ENCODE data around the gene NXN.
"Not testable (repeated sequence)": the region's sequence is repeated elsewhere in the genome, so short reads cannot be mapped to it uniquely, and the experiment has no call there.

The NXN gene

DNA sequence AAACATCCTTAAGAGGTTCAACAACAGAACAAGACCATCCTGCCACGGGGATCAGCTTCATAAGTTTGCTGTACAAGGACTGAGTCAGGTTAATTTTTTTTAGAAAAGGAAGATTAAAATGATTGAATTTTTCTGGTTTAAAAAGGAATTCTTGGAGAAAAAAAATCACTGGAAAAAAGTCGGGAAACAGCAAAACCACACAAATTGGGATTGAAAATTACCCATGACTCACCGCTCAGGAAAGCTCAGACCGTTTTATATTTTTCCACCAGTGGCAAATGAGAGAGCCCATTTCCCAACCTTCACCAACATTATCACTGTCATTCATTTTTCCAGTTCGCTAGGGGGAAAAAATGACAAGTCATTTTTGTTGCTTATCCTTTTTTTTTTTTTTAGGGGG, 150.8 kb downstream of the NXN start:
- DNase-seq (ENCODE audit: low read depth): no peak

DNA sequence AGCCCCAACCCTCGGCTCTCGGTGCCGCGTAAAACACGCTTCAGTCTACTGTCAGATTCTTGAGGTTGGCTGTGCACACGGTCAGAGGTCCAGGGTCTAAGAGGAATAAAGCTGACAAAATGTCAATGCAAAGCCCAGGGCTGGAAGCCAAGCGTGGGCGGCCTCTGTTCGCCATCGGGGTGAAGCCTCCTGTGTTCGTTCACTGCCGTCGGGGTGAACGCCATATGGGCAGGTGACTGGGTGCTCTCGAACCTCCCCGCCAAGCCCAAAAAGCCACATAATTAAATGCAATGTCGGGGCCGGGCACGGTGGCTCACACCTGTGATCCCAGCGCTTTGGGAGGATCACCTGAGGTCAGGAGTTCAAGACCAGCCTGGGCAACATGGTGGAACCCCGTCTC, 152.8 kb downstream of the NXN start:
- no peak for DNase-seq (ENCODE audit: low read depth)

- DNase-seq (ENCODE audit: low read depth): no peak
Measured at GRCh38 chr17:825216-825615, 154.4 kb downstream of the NXN start.

GRCh38 chr17:824378-824777, 155.2 kb downstream of the NXN start:
- DNase-seq (ENCODE audit: low read depth): no peak

GRCh38 chr17:823501-823902, 156.1 kb downstream of the NXN start:
- no peak for DNase-seq (ENCODE audit: low read depth)

- no peak for DNase-seq (ENCODE audit: low read depth)
Measured at GRCh38 chr17:819251-819650, 160.3 kb downstream of the NXN start.

DNA sequence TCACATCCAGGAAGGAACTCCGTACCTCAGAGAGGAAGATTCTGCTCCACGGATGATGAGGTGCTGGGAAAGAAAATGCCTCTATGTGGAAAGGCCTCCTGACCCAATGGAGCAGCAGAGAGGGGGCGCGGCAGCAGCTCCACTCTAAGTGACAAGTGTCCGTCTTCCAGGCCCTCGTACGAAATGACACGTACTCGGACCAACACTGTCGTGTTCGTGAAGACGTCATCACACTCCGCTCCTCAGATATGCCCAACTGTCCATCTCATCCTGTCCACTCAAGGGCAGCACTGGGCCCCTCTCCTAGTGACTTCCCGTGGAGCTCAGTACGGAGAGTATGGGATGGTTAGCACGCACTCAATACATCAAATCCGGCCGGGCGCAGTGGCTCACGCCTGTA, 165.2 kb downstream of the NXN start:
- DNase-seq (ENCODE audit: low read depth): no peak

DNA sequence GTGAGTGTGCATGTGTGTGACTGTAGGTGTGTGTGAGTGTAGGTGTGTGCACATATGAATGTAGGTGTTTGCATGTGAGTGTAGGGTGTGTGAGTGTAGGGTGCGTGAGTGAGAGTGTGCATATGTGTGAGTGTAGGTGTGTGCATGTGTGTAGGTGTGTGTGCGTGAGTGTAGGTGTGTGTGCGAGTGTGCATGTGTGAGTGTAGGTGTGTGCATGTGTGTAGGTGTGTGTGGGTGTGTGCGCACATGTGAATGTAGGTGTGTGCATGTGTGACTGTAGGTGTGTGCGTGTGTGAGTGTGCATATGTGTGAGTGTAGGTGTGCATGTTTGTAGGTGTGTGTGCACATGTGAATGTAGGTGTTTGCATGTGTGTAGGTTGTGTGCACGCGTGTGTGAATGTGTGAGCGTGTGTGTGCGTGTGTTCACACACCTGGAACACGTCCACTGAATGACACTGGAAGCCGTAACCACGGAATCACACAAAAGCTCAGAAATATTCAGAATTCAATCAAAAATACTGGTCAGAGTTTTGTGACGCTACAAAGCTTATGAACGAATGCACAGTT, 166.9 kb downstream of the NXN start:
- DNase-seq (ENCODE audit: low read depth): no peak

GRCh38 chr17:811051-811784, 168.4 kb downstream of the NXN start:
- no peak for DNase-seq (ENCODE audit: low read depth)

DNA sequence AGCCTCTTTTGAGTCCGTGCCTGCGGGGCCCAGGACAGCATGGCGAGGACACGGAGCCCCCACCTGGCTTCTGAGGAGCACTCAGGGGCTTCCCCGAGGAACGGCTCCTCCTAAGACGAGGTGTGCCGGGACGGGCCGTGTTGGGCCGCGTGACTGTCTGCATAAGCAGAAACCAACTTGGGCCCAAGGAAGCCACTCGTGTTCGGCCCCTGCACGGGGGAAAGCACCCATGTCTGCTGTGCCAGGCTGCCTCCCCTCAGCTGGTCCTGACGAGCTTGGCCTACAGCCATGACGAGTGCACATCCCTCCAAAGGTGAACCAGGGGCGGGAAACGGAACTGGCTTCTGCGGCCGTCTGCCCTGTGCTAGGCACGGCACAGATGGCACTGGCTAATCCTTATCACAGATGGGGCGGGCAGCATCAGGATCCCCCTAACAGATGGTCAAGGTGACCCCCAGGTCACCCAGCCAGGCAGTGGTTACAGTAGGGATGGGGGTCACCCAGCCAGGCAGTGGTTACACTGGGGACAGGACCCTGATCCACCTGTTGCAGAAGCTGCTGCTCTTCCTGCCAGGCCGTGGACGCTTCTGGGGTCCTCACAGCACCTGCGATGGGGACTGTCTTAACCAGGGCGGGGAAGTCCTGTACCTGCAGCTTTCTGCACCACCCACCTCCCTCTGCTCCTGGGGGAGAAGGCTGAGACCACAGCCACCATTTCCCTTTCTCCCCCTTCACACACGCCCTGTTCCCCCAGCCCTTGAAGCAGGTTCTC, 171.9 kb downstream of the NXN start:
- DNase-seq (ENCODE audit: low read depth): no peak

DNA sequence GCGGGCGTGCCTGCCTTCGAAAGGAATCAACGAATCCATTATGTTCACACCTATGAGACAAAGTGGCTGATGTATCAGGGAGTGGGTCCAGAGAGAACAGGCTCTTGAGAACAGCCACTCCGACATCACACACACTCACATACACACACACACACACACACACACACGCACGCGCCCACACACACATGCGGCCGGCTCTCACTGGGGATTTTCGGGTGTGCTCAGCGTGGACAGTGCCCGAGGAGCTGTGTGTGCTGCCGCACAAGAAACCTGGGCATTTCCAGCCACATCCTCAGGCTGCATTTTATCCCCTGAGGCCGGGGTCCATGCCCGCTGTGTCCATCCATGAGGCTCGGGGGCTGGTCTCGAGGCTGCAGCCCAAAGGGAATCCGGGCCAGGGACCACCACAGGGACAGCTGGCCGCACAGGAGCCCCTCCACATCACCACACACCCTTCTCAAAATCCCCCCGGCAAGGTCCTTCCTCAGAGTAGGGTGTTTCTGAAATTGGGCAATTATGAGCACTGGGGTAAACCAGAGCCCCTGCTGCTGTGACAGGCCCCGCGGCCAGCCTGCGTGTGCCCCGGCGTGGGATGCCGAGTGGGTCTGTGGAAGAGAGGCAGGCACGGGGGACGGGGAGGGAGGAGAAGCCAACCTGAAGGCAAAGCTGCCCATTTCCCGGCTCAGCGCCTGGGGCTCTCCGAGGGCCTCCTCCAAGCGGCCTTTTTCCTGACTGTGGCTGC, 172.6 kb downstream of the NXN start:
- DNase-seq (ENCODE audit: low read depth): no peak

- DNase-seq (ENCODE audit: low read depth): no peak
Measured at GRCh38 chr17:806346-806745, 173.2 kb downstream of the NXN start.

- DNase-seq (ENCODE audit: low read depth): not testable (repeated sequence)
Measured at GRCh38 chr17:805886-806285, 173.7 kb downstream of the NXN start.

DNA sequence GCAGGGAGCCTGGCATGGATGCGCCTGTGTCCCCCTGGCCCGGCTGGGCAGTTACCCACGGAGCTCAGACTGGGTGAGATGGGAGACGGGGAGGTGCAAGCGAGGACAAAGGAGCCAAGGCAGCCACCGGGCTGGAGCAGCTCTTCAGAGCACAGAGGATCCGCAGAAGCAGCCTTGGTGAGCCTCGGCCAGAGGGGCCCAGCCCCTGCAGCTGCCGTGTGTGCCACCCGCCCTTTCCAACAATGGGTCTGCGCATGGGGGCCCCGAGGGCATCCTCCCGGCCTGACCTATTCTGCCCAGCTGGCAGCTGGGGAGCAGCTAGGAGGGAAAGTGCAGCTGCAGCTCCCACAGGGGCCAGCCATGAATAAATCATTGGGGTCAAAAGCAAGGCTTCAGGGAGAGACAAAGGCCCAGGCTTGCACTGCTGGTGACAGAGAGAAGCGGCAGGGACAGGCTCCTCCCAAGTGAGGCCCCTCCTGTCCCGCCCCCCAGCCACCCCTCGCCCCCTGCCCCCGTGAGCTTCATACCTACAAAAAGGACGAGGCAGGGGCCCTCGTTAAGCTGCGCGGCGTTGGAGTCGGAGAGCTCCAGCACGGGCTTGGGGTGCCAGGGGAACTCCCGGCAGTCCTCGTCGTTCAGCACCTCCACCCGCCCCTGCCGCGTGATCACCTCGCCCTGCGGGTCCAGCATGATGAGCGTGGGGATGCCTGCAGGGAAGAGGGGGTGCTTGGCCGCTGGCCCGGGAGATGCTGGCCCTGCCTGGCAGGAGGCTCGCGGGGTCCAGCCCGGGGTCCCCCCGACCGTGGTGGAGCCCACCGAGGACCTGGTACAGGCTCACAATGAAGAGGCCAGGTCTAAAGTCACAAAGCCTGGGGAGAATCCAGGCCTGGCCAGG, 174.8 kb downstream of the NXN start:
- DNase-seq (ENCODE audit: low read depth): no peak

- no peak for DNase-seq (ENCODE audit: low read depth)
Measured at GRCh38 chr17:802901-803881, 176.4 kb downstream of the NXN start.

- no peak for DNase-seq (ENCODE audit: low read depth)
Measured at GRCh38 chr17:802481-802880, 177.1 kb downstream of the NXN start.

GRCh38 chr17:801660-802059, 177.9 kb downstream of the NXN start:
- DNase-seq (ENCODE audit: low read depth): no peak

GRCh38 chr17:800446-801242, 178.9 kb downstream of the NXN start:
- DNase-seq (ENCODE audit: low read depth): no peak

DNA sequence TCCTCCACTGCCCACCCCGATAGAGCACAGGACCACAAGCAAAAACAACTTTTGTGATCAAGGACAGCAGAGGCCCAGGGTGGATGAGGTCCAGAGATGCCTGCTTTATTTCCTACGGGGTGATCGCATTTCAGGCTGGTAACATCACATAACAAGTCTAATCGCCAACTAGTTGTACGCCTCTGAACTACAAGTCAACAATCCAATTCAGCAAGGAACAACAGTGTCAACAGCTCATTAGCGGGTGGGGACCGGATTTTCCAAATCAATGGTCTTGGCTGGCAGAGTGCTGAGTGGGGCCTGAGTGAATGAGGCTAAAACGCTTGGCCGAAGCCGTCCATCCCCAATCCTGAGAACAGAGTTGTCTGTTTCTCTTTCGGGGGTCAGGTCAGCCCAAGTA, 180.3 kb downstream of the NXN start:
- DNase-seq (ENCODE audit: low read depth): no peak

DNA sequence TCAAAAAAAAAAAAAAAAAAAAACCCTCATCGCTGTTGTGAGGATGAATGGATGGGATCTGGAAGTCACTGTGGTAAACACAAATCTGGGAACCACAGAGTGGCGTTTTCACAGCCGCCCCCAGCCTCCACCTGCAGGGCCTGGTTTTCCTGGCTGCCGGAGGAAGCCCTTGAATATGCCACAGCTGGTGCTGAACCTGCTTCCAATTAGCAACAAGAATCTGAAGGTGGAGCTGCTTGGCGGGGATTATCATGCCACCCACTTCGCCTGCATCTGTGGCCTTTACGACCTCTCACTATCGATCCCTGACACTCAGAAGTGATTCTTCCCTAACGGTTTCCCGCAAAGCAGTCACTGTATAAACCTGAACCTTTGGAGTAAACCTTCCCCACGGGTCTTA, 181.3 kb downstream of the NXN start:
- DNase-seq (ENCODE audit: low read depth): no peak
